GM04503 (cell line): ENCODE data around the gene PGBD5.

Experiments
- DNase-seq: peaks from one replicate; pipeline ENCODE4 v3.0.0-alpha.2; 2012; ENCODE audit warnings: low read depth

The PGBD5 gene

GRCh38 chr1:230321741-230322420 is 104.3 kb downstream of the PGBD5 start:
- no peak for DNase-seq

- no peak for DNase-seq
These were observed 104.8 kb downstream of the PGBD5 start for GRCh38 chr1:230321341-230321740.

GRCh38 chr1:230320804-230321203 is 105.3 kb downstream of the PGBD5 start:
- no peak for DNase-seq

- no peak for DNase-seq
These were observed 107.0 kb downstream of the PGBD5 start for GRCh38 chr1:230319014-230319747.

GRCh38 chr1:230317823-230318819 is 108.0 kb downstream of the PGBD5 start:
- no peak for DNase-seq

GRCh38 chr1:230316864-230317745 is 109.0 kb downstream of the PGBD5 start:
- no peak for DNase-seq

- no peak for DNase-seq
These were observed 111.0 kb downstream of the PGBD5 start for GRCh38 chr1:230315099-230315498.

- DNase-seq: no peak
These were observed 112.0 kb downstream of the PGBD5 start for GRCh38 chr1:230314142-230314470.

GRCh38 chr1:230313453-230314141 is 112.5 kb downstream of the PGBD5 start:
- DNase-seq: no peak

- DNase-seq: no peak
These were observed 113.5 kb downstream of the PGBD5 start for GRCh38 chr1:230312676-230313075.

GRCh38 chr1:230310381-230311163 is 115.6 kb downstream of the PGBD5 start:
- DNase-seq: no peak

- no peak for DNase-seq
These were observed 116.4 kb downstream of the PGBD5 start for GRCh38 chr1:230309646-230310177.

- DNase-seq: no peak
These were observed 117.3 kb downstream of the PGBD5 start for GRCh38 chr1:230308821-230309220.

GRCh38 chr1:230308039-230308438 is 118.1 kb downstream of the PGBD5 start:
- no peak for DNase-seq

GRCh38 chr1:230307213-230307612 is 118.9 kb downstream of the PGBD5 start:
- no peak for DNase-seq

- no peak for DNase-seq
These were observed 120.0 kb downstream of the PGBD5 start for GRCh38 chr1:230306169-230306568.

- peak; percentile 56 for DNase-seq
These were observed 122.3 kb downstream of the PGBD5 start for GRCh38 chr1:230303822-230304221.

- no peak for DNase-seq
These were observed 123.1 kb downstream of the PGBD5 start for GRCh38 chr1:230303069-230303468.

- no peak for DNase-seq
These were observed 124.3 kb downstream of the PGBD5 start for GRCh38 chr1:230301822-230302221.

GRCh38 chr1:230301322-230301721 is 124.8 kb downstream of the PGBD5 start:
- DNase-seq: no peak
